Activated T-helper 1 cell treated with anti-CD3 and anti-CD28 coated beads, Interleukin-12 subunit alpha, Interleukin-12 subunit beta, Interleukin-2, Interleukin-4 antibody, amounts not matched to agents 30 ng/mL and 10 ng/mL and 1 ng/mL, durations not matched to agents 14 hours and 24 hours and 36 hours (primary cell): Measurements from ENCODE around the gene RPP40. TPM values are rescaled to one million over a fixed set of nuclear protein-coding genes. Genes with fewer than 3 reads are reported as not detected.

Source experiments
- DNase-seq: peaks from one replicate; pipeline ENCODE4 v3.0.0; 2021; ENCODE audit warnings: low spot score
- H3K27ac Mint-ChIP-seq: one replicate; pipeline ENCODE4 v1.8.0; 2021; ENCODE audit warnings: mild to moderate bottlenecking, mixed read lengths
- H3K27me3 Mint-ChIP-seq: one replicate; pipeline ENCODE4 v1.8.0; 2022; ENCODE audit warnings: mild to moderate bottlenecking, moderate library complexity, mixed read lengths; ENCODE audit not compliant: insufficient read depth
- H3K36me3 Mint-ChIP-seq: one replicate; pipeline ENCODE4 v1.8.0; 2021; ENCODE audit warnings: low read depth, mixed read lengths
- H3K4me1 Mint-ChIP-seq: one replicate; pipeline ENCODE4 v1.8.0; 2021; ENCODE audit warnings: low read depth, mixed read lengths
- H3K4me3 Mint-ChIP-seq: one replicate; pipeline ENCODE4 v1.8.0; 2021; ENCODE audit warnings: mild to moderate bottlenecking, moderate library complexity, mixed read lengths
- H3K9me3 Mint-ChIP-seq: one replicate; pipeline ENCODE4 v1.8.0; 2021; ENCODE audit warnings: mixed read lengths
- intact Hi-C: fragments of 100-400 bp; cut with micrococcal nuclease; formaldehyde crosslinking; loops from one replicate; pipeline ENCODE4 v1.15.1; 2024
- total RNA-seq: library from RNA; stranded (reverse); gene quantifications from 2 replicates; pipeline ENCODE4 v1.2.3, GENCODE V29; 2022

Gene RPP40
- total RNA-seq, 1 donor from 2014 or later, result 16.4 TPM

- Mint-ChIP-seq H3K36me3 (no peaks in the 10 kb centered on the region), H3K27me3 (peaks cover 2% of the 10 kb centered on the region), H3K27ac (no peak overlapping the region), H3K4me3 (no peak overlapping the region), H3K4me1 (no peaks in the 10 kb centered on the region), H3K9me3 (peaks cover 4% of the 10 kb centered on the region)
- no peak for DNase-seq
- intact Hi-C loops, result no loop called here
These were observed 29.7 kb downstream of the RPP40 start for GRCh38 chr6:4973982-4974745.

DNA sequence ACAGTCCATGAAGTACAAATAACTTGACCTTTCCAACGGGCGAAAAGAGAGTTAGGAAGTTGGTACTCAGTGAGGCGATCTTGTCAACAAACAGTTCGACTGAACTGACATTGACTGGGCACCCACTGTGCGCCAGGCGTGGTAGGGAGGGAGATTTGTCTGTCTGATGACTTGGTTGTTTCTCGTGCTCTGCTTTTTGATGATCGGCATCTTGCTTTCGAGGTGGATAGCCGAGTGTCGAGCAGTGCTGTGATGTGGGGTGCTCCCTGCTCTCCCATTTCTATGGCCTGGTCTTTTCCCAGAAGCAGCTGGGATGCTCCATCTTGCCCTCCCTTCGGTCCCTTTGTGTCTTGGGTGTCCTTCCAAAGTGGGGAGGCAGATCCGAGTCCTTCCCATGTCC, 30.4 kb downstream of the RPP40 start:
- Mint-ChIP-seq H3K36me3 (no peaks in the 10 kb centered on the region), H3K9me3 (peaks cover 4% of the 10 kb centered on the region), H3K4me1 (no peaks in the 10 kb centered on the region), H3K4me3 (no peak overlapping the region), H3K27ac (no peak overlapping the region), H3K27me3 (peaks cover 2% of the 10 kb centered on the region)
- no peak for DNase-seq
- intact Hi-C loops, result no loop called here

DNA sequence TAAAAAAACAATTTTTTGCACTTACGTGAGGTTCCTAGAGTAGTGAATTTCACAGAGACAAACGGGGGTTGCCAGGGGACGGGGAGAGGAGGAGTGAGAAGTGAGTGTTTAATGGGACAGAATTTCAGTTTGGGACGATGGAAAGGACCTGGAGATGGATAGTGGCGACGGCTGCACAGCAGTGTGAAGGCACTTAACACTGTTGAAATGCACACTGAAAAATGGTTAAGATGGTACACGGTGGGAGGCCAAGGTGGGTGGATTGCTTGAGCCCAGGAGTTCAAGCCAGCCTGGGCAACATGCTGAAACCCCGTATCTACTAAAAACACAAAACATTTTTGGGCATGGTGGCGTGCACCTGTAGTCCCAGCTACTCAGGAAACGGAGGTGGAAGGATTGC, 31.4 kb downstream of the RPP40 start:
- Mint-ChIP-seq H3K36me3 (no peaks in the 10 kb centered on the region), H3K27ac (no peak overlapping the region), H3K9me3 (peaks cover 4% of the 10 kb centered on the region), H3K4me1 (no peaks in the 10 kb centered on the region), H3K4me3 (no peak overlapping the region), H3K27me3 (peaks cover 2% of the 10 kb centered on the region)
- DNase-seq, result no peak
- intact Hi-C loops, result no loop called here

- intact Hi-C loops, result no loop called here
- no peaks in the 10 kb centered on the region for H3K36me3 Mint-ChIP-seq
- peaks cover 4% of the 10 kb centered on the region for H3K9me3 Mint-ChIP-seq
- no peak overlapping the region for H3K27ac Mint-ChIP-seq
- peaks cover 2% of the 10 kb centered on the region for H3K27me3 Mint-ChIP-seq
- no peak for DNase-seq
- no peaks in the 10 kb centered on the region for H3K4me1 Mint-ChIP-seq
- no peak overlapping the region for H3K4me3 Mint-ChIP-seq
These were observed 32.0 kb downstream of the RPP40 start for GRCh38 chr6:4971851-4972250.

DNA sequence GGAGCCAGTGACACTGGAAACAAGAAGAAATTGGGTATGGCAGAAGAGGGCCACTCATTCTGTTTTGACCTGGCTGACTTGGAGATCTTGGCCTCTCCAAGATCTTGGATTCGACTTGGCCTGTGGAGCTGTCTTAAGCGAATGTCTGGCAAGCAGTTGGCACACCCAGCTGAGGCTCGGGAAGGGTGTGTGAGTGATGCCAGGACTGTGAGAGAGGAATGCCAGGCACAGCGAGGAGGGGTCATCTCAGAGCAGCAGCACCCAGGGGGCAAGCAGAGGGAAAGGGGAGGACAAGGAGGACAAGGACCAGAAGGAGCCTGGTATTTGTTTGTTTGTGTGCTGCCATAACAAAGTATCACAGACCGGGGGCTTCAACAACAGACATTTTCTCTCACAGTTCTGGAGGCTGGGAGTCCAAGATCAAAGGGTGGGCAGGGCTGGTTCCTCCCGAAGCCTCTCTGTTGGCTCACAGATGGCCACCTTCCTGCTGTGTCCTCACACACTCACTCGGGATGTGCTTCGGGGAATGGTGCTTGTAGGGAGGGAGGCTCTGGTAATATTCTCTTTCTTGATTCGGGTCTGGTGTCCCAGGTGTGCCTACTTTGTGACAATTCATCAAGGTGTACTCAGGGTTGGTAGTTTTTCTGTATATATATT, 33.0 kb downstream of the RPP40 start:
- H3K4me3 Mint-ChIP-seq, result no peak overlapping the region
- H3K27me3 Mint-ChIP-seq, result peaks cover 2% of the 10 kb centered on the region
- DNase-seq, result no peak
- H3K27ac Mint-ChIP-seq, result no peak overlapping the region
- intact Hi-C loops, result no loop called here
- H3K9me3 Mint-ChIP-seq, result no peaks in the 10 kb centered on the region
- H3K36me3 Mint-ChIP-seq, result no peaks in the 10 kb centered on the region
- no peaks in the 10 kb centered on the region for H3K4me1 Mint-ChIP-seq

GRCh38 chr6:4969609-4970285, 34.1 kb downstream of the RPP40 start:
- H3K9me3 Mint-ChIP-seq, result no peaks in the 10 kb centered on the region
- H3K27ac Mint-ChIP-seq, result no peak overlapping the region
- H3K4me3 Mint-ChIP-seq, result no peak overlapping the region
- H3K27me3 Mint-ChIP-seq, result peaks cover 2% of the 10 kb centered on the region
- H3K36me3 Mint-ChIP-seq, result no peaks in the 10 kb centered on the region
- intact Hi-C loops, result no loop called here
- DNase-seq, result no peak
- H3K4me1 Mint-ChIP-seq, result no peaks in the 10 kb centered on the region

DNA sequence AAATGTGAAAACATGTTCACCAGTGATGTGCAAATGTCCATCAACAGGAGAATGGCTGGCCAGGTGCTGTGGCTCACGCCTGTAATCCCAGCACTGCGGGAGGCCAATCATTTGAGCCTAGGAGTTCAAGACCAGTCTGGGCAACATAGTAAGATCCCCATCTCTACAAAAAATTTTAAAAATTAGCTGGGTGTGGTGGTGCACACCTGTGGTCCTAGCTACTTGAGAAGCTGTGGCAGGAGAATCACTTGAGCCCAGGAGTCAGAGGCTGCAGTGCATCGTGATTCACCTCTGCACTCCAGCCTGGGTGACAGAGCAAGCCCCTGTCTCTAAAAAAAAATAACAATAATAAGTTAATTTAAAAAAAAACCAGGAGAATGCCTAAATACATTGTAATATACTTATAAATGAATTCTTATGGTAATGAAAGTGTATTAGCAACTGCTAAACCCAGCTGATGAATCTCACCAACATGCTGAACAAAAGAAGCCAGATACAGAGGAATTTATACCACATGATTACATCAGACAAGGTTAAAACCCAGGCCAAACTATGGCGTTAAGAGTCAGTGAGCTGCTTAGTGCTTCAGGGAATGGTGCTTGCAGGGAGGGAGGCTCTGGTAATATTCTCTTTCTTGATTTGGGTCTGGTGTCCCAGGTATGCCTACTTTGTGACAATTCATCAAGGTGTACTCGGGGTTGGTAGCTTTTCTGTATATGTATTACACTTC, 36.4 kb downstream of the RPP40 start:
- Mint-ChIP-seq H3K4me3 (no peak overlapping the region), H3K9me3 (no peaks in the 10 kb centered on the region), H3K27ac (no peak overlapping the region), H3K27me3 (peaks cover 2% of the 10 kb centered on the region), H3K4me1 (no peaks in the 10 kb centered on the region), H3K36me3 (no peaks in the 10 kb centered on the region)
- intact Hi-C loops, result no loop called here
- no peak for DNase-seq

DNA sequence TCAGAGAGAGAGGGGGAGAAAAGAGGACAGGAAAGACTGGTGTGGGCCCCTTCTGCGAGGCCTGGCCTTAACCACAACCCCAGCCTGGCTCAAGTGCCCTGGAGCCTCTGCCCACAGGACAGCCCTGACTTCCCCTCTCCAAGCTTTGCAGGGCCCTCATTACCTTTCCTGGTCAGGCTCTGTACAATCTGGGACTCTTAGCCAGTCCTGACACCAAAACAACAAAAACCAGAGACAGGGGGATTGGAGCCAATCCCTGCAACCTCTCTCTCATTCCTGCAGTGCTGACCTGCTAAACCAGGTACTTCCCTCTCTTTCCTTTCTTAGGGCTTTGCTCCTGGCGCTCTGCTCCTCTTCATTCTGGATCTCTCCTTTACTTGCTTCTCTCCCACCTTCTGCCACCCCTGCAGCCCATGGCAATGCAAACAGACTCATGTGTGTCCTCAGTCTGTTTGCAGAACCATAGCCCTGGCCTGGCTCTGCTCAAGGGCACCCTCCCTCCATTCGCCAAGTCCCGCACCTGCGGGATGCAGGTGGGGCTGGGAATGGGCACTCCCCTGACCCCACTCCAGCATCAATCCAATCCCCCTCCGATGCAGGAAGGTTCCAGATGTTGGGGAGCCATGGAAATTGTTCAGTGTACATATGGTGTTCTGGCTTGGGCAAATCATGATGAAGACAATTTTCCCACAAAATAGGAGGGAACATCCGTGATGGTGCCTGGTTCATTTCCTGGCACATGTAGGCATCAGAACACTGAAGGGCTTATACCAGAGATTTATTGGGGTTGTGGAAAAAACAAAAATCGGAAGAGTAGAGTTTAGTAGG, 38.1 kb downstream of the RPP40 start:
- Mint-ChIP-seq H3K4me1 (no peaks in the 10 kb centered on the region), H3K27ac (no peak overlapping the region)
- no peak for DNase-seq

DNA sequence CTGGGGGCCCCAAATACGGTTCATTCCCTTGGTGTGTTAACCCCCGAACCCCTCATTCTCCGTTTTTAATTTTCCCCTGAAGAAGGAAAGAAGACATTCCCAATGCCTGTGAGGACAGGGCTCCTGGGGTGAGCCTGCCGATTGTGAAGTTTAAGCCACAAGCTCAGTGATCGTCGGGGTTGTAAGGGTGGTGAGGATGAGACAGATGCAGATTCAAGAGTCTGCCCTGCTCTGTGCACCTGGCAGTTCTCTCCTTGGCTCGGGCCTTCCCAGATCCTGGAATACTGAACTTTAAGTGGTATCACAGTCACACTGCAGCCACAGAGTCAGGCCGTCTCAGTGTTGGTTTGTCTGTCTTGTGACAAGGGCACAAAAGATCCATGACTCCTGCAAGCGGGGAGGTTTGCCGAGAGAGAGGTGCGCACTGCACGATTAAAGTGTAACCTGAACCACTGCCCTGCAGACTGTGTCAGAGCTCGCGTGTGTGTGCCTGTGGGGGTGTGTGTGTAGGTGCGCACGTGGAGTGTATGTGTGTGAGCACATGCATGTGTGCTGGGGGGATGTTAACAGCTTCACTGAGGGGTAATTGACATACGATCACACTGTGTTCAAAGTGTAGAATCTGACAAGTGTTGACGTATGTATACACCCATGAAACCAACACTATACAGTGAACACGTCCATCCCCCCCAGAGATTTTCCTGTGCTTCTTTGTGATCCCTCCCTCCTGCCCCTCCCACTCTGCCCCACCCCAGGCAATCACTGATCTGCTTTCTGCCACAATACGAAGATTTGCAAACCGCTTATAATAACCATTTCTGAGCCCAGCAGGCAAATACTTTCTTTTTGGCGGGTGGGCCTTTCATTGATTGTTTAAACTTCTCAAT, 38.9 kb downstream of the RPP40 start:
- Mint-ChIP-seq H3K4me1 (no peaks in the 10 kb centered on the region), H3K27ac (no peak overlapping the region), H3K4me3 (no peak overlapping the region), H3K9me3 (no peaks in the 10 kb centered on the region), H3K27me3 (peaks cover 2% of the 10 kb centered on the region), H3K36me3 (no peaks in the 10 kb centered on the region)
- intact Hi-C loops, result no loop called here
- DNase-seq, result no peak

More for the DNA sequence above, 38.1 kb downstream of the RPP40 start:
- intact Hi-C loops, result no loop called here
- no peak overlapping the region for H3K4me3 Mint-ChIP-seq
- no peaks in the 10 kb centered on the region for H3K36me3 Mint-ChIP-seq
- no peaks in the 10 kb centered on the region for H3K9me3 Mint-ChIP-seq
- H3K27me3 Mint-ChIP-seq, result peaks cover 1% of the 10 kb centered on the region

GRCh38 chr6:4962905-4963304, 40.9 kb downstream of the RPP40 start:
- H3K9me3 Mint-ChIP-seq, result no peaks in the 10 kb centered on the region
- H3K4me1 Mint-ChIP-seq, result no peaks in the 10 kb centered on the region
- no peaks in the 10 kb centered on the region for H3K36me3 Mint-ChIP-seq
- H3K4me3 Mint-ChIP-seq, result no peak overlapping the region
- DNase-seq, result no peak
- intact Hi-C loops, result no loop called here
- H3K27ac Mint-ChIP-seq, result no peak overlapping the region
- H3K27me3 Mint-ChIP-seq, result peaks cover 2% of the 10 kb centered on the region

DNA sequence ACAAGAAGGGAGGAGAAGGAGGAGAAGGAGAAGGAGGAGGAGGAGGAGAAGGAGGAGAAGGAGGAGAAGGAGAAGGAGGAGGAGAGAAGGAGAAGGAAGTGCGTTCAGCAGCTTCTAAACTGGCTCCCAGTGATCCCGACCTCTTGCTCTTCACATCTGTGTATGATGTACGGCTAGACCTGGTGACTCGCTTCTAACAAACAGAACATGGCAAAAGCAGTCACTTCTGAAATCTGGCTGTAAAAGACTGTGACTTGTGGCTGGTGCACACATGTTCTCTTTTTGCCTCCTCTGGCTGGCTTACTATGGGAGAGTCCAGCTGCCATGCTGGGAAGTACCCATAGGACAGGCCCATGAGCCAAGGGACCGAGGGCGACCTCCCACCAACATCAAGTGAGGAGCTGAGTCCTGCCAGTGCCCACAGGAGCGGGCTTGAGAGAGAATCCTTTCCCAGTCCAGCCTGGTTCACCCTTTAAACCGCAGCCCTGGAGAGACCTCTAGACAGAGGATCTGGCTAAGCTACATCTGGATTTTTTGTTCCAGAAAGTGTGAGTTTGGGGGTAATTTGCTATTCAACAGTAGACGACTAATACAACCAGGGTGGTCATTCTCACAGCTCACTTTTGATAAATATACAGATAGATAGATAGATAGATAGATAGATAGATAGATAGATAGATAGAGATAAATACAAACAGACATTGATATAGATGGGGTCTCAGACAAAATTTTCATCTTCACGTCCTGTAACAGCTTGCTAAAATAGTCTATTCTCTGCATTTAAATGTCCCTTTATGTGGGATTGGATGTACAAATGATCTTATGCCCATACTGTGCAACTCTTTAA, 42.3 kb downstream of the RPP40 start:
- Mint-ChIP-seq H3K36me3 (no peaks in the 10 kb centered on the region), H3K27me3 (peaks cover 2% of the 10 kb centered on the region), H3K4me3 (no peak overlapping the region), H3K27ac (no peak overlapping the region), H3K9me3 (no peaks in the 10 kb centered on the region), H3K4me1 (no peaks in the 10 kb centered on the region)
- DNase-seq, result no peak
- intact Hi-C loops, result no loop called here
